Endothelial cell of umbilical vein (primary cell): ENCODE results near the gene NCOA7. TPM values are rescaled to one million over a fixed set of nuclear protein-coding genes. Genes with fewer than 3 reads are reported as not detected.

Source experiments
- BruUV-seq: library from RNA; stranded (reverse); fragments of 400-500 nt; replicated peaks from 2 replicates; lab custom pipeline; 2021; lab: Mats Ljungman, UMichigan
- CTCF ChIA-PET: fragments of 300-600, 350-600 bp; sonication (Branson Sonifier 250); formaldehyde crosslinking; loops from one replicate; lab custom pipeline; 2021; ENCODE audit warnings: antibody characterized with exemption, inconsistent platforms; lab: Charles Lee
- POLR2A ChIA-PET: fragments of 300-600, 350-600 bp; sonication (Branson Sonifier 250); formaldehyde crosslinking; loops from one replicate; lab custom pipeline; 2021; ENCODE audit warnings: antibody characterized with exemption, inconsistent platforms; lab: Charles Lee
- DNase-seq: peaks from one replicate; pipeline ENCODE4 v3.0.0-alpha.2; 2011; ENCODE audit warnings: low read depth, low spot score
- FAIRE-seq: peaks from 2 replicates; lab custom pipeline; 2011; peaks lifted over from hg19 to GRCh38; lab: Jason Lieb, UNC
- H2AFZ ChIP-seq: 2 replicates; pipeline ENCODE4 v1.6.0; 2012; ENCODE audit warnings: low read depth, low read length, control low read depth, inconsistent platforms
- H3K27ac ChIP-seq: 2 replicates; pipeline ENCODE4 v1.5.1; 2011; ENCODE audit warnings: low read depth, mild to moderate bottlenecking, control low read depth, low read length, moderate library complexity; ENCODE audit not compliant: insufficient read depth
- H3K27me3 ChIP-seq, 2 experiments: 2 replicates each; pipeline versions ENCODE4 v1.6.0 to v1.6.1; 2011; ENCODE audit warnings: low read length in 2 of 2, mixed read lengths in 1 of 2; ENCODE audit not compliant: control insufficient read depth in 2 of 2, insufficient read depth in 2 of 2
- H3K36me3 ChIP-seq, 2 experiments: 2 replicates in 1 of 2; 3 replicates in 1 of 2; pipeline ENCODE4 v1.5.1; 2011; ENCODE audit warnings: low read length in 2 of 2, mild to moderate bottlenecking in 1 of 2, moderate library complexity in 1 of 2; ENCODE audit not compliant: control insufficient read depth in 2 of 2, insufficient read depth in 2 of 2; ENCODE audit errors: extremely low read depth in 1 of 2
- H3K4me1 ChIP-seq: 3 replicates; pipeline ENCODE4 v1.5.1; 2011; ENCODE audit warnings: mild to moderate bottlenecking, low read length; ENCODE audit not compliant: control insufficient read depth, insufficient read depth; ENCODE audit errors: extremely low read depth
- H3K4me2 ChIP-seq: 2 replicates; pipeline ENCODE4 v1.6.1; 2011; ENCODE audit warnings: low read length, control low read depth, mixed read lengths; ENCODE audit not compliant: insufficient read depth
- H3K4me3 ChIP-seq, 3 experiments: fragments of 200-600 bp in 1 of 3; sonication (generic), shearing (Covaris generic) in 1 of 3; replicated peaks in 1 of 3; 2 replicates each; pipeline ENCODE4 v1.5.1; 2011 to 2016; ENCODE audit warnings: control low read depth in 3 of 3, low read length in 3 of 3, mild to moderate bottlenecking in 2 of 3, inconsistent platforms in 1 of 3, low read depth in 1 of 3, moderate library complexity in 1 of 3; ENCODE audit not compliant: insufficient read depth in 1 of 3
- H3K79me2 ChIP-seq: 2 replicates; pipeline ENCODE4 v1.6.0; 2012; ENCODE audit warnings: low read length, inconsistent platforms; ENCODE audit not compliant: control insufficient read depth, insufficient read depth
- H3K9ac ChIP-seq: replicated peaks from 2 replicates; pipeline ENCODE3; 2011; ENCODE audit warnings: low read length, control low read depth; ENCODE audit not compliant: insufficient read depth; ENCODE audit errors: extremely low read depth
- H3K9me1 ChIP-seq: replicated peaks from 3 replicates; pipeline ENCODE4 v1.6.0; 2011; ENCODE audit warnings: mild to moderate bottlenecking, low read length; ENCODE audit not compliant: control insufficient read depth, insufficient read depth; ENCODE audit errors: extremely low read depth
- H3K9me3 ChIP-seq: replicated peaks from 2 replicates; pipeline ENCODE4 v1.5.1; 2012; ENCODE audit warnings: low read length, inconsistent platforms; ENCODE audit not compliant: control insufficient read depth, insufficient read depth
- H4K20me1 ChIP-seq: replicated peaks from 2 replicates; pipeline ENCODE3; 2011; ENCODE audit warnings: mild to moderate bottlenecking, low read length; ENCODE audit not compliant: control insufficient read depth, insufficient read depth; ENCODE audit errors: extremely low read depth
- CTCF ChIP-seq, 2 donors: IDR thresholded peaks; 1 replicate in 1 of 2; 2 replicates in 1 of 2; pipeline ENCODE4 v1.5.1; 2011; ENCODE audit warnings: low read length in 2 of 2, mild to moderate bottlenecking in 2 of 2, moderate library complexity in 2 of 2, control low read depth in 1 of 2, inconsistent platforms in 1 of 2, low read depth in 1 of 2; ENCODE audit not compliant: insufficient read depth in 1 of 2; ENCODE audit errors: extremely low read depth in 1 of 2
- EZH2 ChIP-seq: IDR thresholded peaks from 2 replicates; pipeline ENCODE4 v1.6.1; 2012; ENCODE audit warnings: borderline replicate concordance, low read depth, mild to moderate bottlenecking, moderate library complexity, low read length, inconsistent platforms; ENCODE audit not compliant: severe bottlenecking
- FOS ChIP-seq: IDR thresholded peaks from 2 replicates; pipeline ENCODE4 v1.6.1; 2011; ENCODE audit warnings: mild to moderate bottlenecking, low read length, moderate library complexity, borderline replicate concordance; ENCODE audit not compliant: insufficient read depth
- GATA2 ChIP-seq: IDR thresholded peaks from 2 replicates; pipeline ENCODE4 v1.7.0; 2011; ENCODE audit warnings: low read depth, mild to moderate bottlenecking, moderate library complexity, mixed read lengths, low read length; ENCODE audit not compliant: insufficient read length, insufficient read depth
- JUN ChIP-seq: IDR thresholded peaks from 2 replicates; pipeline ENCODE4 v1.6.1; 2011; ENCODE audit warnings: borderline replicate concordance, low read depth; ENCODE audit not compliant: insufficient read length, insufficient read depth
- MAX ChIP-seq: IDR thresholded peaks from 2 replicates; pipeline ENCODE4 v1.6.1; 2011; ENCODE audit not compliant: insufficient read depth, insufficient read length
- MYC ChIP-seq: IDR thresholded peaks from one replicate; pipeline ENCODE4 v1.6.1; 2011; ENCODE audit warnings: mild to moderate bottlenecking, low read depth, low read length
- POLR2A ChIP-seq: IDR thresholded peaks from 2 replicates; pipeline ENCODE4 v1.6.1; 2012; ENCODE audit warnings: low read depth, mild to moderate bottlenecking, control low read depth, low read length
- POLR2AphosphoS5 ChIP-seq: IDR thresholded peaks from 2 replicates; pipeline ENCODE4 v1.6.1; 2012; ENCODE audit warnings: low read depth, mild to moderate bottlenecking, control low read depth, low read length, moderate library complexity; ENCODE audit not compliant: insufficient read depth
- dilution Hi-C: fragments of 300-500 bp; cut with MboI; formaldehyde crosslinking; loops from one replicate; pipeline ENCODE4 v1.15.0; 2019; ENCODE audit warnings: low sequenced_read_pairs; ENCODE audit not compliant: extremely low pct_ligation_motif_present
- intact Hi-C: fragments of 100-400 bp; cut with micrococcal nuclease; formaldehyde crosslinking; loops from one replicate; pipeline ENCODE4 v1.10.0; 2022
- polyA plus RNA-seq, 4 experiments: library from polyadenylated mRNA; depleted of rRNA in 3 of 4; stranded (reverse) in 3 of 4; unstranded in 1 of 4; fragments of >200 nt; gene quantifications; 2 replicates each; pipeline versions ENCODE4 v1.2.1 to v1.2.3, GENCODE V29; 2011 to 2012; ENCODE audit warnings: missing spikeins in 1 of 4
- total RNA-seq: library from RNA; stranded (reverse); gene quantifications from 2 replicates; pipeline ENCODE4 v1.2.3, GENCODE V29; 2021

Gene NCOA7
- total and polyA plus RNA-seq, 2 donors (not counting 3 experiments of a cell fraction or from before 2014, with no cell fraction given) = 27.7 to 71.2 TPM

- no peak for FAIRE-seq
- Histone ChIP-seq H3K4me1 (peaks cover 15% of the 10 kb centered on the region), H3K9me1 (no peaks in the 10 kb centered on the region), H3K4me2 (no peak overlapping the region), H3K9ac (no peak overlapping the region), H3K79me2 (peaks cover 21% of the 10 kb centered on the region), H3K27ac (no peak overlapping the region), H3K36me3 (no peaks in the 10 kb centered on the region), H2AFZ (no peak overlapping the region), H4K20me1 (no peaks in the 10 kb centered on the region), H3K4me3 (no peak overlapping the region), H3K27me3 (no peaks in the 10 kb centered on the region), H3K9me3 (no peaks in the 10 kb centered on the region)
- no TSS peak for BruUV-seq
- intact Hi-C loops = no loop called here
- ChIA-PET POLR2A (interaction anchor here (0.9 to 1.3 kb wide), 2 partner anchors 10 to 55 kb away, joined by 3 to 4 read pairs; partner anchors contain the start of gene NCOA7), CTCF (interaction anchor here (0.6 to 1.8 kb wide), 8 partner anchors 10 to 129 kb away, joined by 3 to 13 read pairs (median 5); partner anchors contain the start of gene HINT3)
- peak; percentile 50 for DNase-seq
- dilution Hi-C loops = no loop called here
- TF ChIP-seq POLR2AphosphoS5 (no peak), FOS (no peak), GATA2 (no peak), JUN (no peak), MAX (no peak), POLR2A (no peak), EZH2 (no peak), MYC (no peak), CTCF (IDR thresholded peaks at IDR 0.05; ENCODE audit: extremely low read depth in 1 of 2, insufficient read depth in 1 of 2, low read depth in 1 of 2, low read length in 2 of 2) (no peak)
Measured at GRCh38 chr6:125844989-125845388, 54.2 kb downstream of the NCOA7 start.
